ENCODE results near the gene PCDHGA7.
"Not testable (repeated sequence)": the region's sequence is repeated elsewhere in the genome, so short reads cannot be mapped to it uniquely, and the experiment has no call there.

Gene PCDHGA7

GRCh38 chr5:141382469-141383294 lies at the start of gene PCDHGA7:
Gene PCDHGA7 (plus strand): TSS chr5:141382742. CDS start chr5:141382900, 158 bp downstream.
- no peak for DNase-seq

GRCh38 chr5:141338538-141339306 lies 43.8 kb upstream of the PCDHGA7 start, which contains the start of gene PCDHGA2:
Gene PCDHGA2 (plus strand): TSS chr5:141338760.
- DNase-seq = peak; percentile 73

GRCh38 chr5:141340781-141341354 lies 41.7 kb upstream of the PCDHGA7 start:
- DNase-seq = not testable (repeated sequence)

- no peak for DNase-seq
Observed at GRCh38 chr5:141342773-141343172, 39.8 kb upstream of the PCDHGA7 start.

- DNase-seq = peak; percentile 41
Observed at GRCh38 chr5:141343242-141343952, 39.1 kb upstream of the PCDHGA7 start, which contains the start of gene PCDHGA3. Gene PCDHGA3 (plus strand): TSS chr5:141343829. CDS start chr5:141344034, 205 bp downstream.

- no peak for DNase-seq
Observed at GRCh38 chr5:141343953-141344463, 38.5 kb upstream of the PCDHGA7 start.

- no peak for DNase-seq
Observed at GRCh38 chr5:141345327-141345726, 37.2 kb upstream of the PCDHGA7 start.

- not testable (repeated sequence) for DNase-seq
Observed at GRCh38 chr5:141346017-141346416, 36.5 kb upstream of the PCDHGA7 start.

GRCh38 chr5:141349917-141350619 lies 32.5 kb upstream of the PCDHGA7 start, which contains the start of gene PCDHGB1:
Gene PCDHGB1 (plus strand): TSS chr5:141350099. CDS start chr5:141350261, 162 bp downstream.
- no peak for DNase-seq

- no peak for DNase-seq
Observed at GRCh38 chr5:141351591-141351990, 31.0 kb upstream of the PCDHGA7 start.

GRCh38 chr5:141354900-141355469 lies 27.6 kb upstream of the PCDHGA7 start, which contains the start of gene PCDHGA4:
Gene PCDHGA4 (plus strand): TSS chr5:141355021. CDS start chr5:141355108, 87 bp downstream.
- no peak for DNase-seq

GRCh38 chr5:141355641-141356040 lies 26.9 kb upstream of the PCDHGA7 start:
- no peak for DNase-seq

GRCh38 chr5:141356133-141356532 lies 26.4 kb upstream of the PCDHGA7 start:
- no peak for DNase-seq

- DNase-seq = no peak
Observed at GRCh38 chr5:141356950-141357349, 25.6 kb upstream of the PCDHGA7 start.

GRCh38 chr5:141359790-141360426 lies 22.6 kb upstream of the PCDHGA7 start, which contains the start of gene PCDHGB2:
Gene PCDHGB2 (plus strand): TSS chr5:141359994. CDS start chr5:141360136, 142 bp downstream.
- DNase-seq = no peak

GRCh38 chr5:141360685-141361084 lies 21.9 kb upstream of the PCDHGA7 start:
- DNase-seq = no peak

GRCh38 chr5:141362719-141363118 lies 19.8 kb upstream of the PCDHGA7 start:
- DNase-seq = no peak

- DNase-seq = peak; percentile 8
Observed at GRCh38 chr5:141363952-141364660, 18.4 kb upstream of the PCDHGA7 start, which contains the start of gene PCDHGA5. Gene PCDHGA5 (plus strand): TSS chr5:141364162. CDS start chr5:141364331, 169 bp downstream.
